A549 (cell line): ENCODE results near the gene CFI. TPM values are rescaled to one million over a fixed set of nuclear protein-coding genes. Genes with fewer than 3 reads are reported as not detected.

ENCODE experiments used
- ATAC-seq, 2 experiments: fragments of 200-7000 bp in 1 of 2; fragments of >200 bp in 1 of 2; cut with Nextera tagmentation in 1 of 2; cut with Tn5 transposase in 1 of 2; 3 replicates each; pipeline versions ENCODE4 v1.8.0 to v1.9.1; 2018 to 2020; ENCODE audit warnings: mild to moderate bottlenecking in 1 of 2, moderate library complexity in 1 of 2
- CTCF ChIA-PET: fragments of 300-600 bp; sonication (Branson Sonifier 250); formaldehyde crosslinking; extraction: SDS; loops from one replicate; lab custom pipeline; 2021; ENCODE audit warnings: antibody characterized with exemption, inconsistent platforms; lab: Yijun Ruan, JAX
- POLR2A ChIA-PET: fragments of 350-600 bp; formaldehyde crosslinking; extraction: SDS; loops from one replicate; lab custom pipeline; 2021; ENCODE audit warnings: antibody characterized with exemption, inconsistent platforms; lab: Yijun Ruan, JAX
- DNase-seq, 2 experiments: peaks; one replicate each; pipeline versions ENCODE4 v3.0.0 to v3.0.0-alpha.2; 2011 to 2016; ENCODE audit warnings: low read depth in 1 of 2, low spot score in 1 of 2
- FAIRE-seq: peaks from 2 replicates; lab custom pipeline; 2011; peaks lifted over from hg19 to GRCh38; lab: Jason Lieb, UNC
- H3K27ac ChIP-seq, 2 experiments: fragments of >200 bp; sonication (Bioruptor Twin); formaldehyde crosslinking; 3 replicates each; pipeline ENCODE4 v1.5.1; 2016 to 2017
- H3K4me1 ChIP-seq: fragments of >200 bp; sonication (Bioruptor Twin); formaldehyde crosslinking; 3 replicates; pipeline ENCODE4 v1.6.1; 2016
- H3K4me2 ChIP-seq: fragments of >200 bp; sonication (Bioruptor Twin); formaldehyde crosslinking; 3 replicates; pipeline ENCODE4 v1.6.1; 2016
- H3K4me3 ChIP-seq: fragments of >200 bp; sonication (Bioruptor Twin); formaldehyde crosslinking; 3 replicates; pipeline ENCODE4 v1.5.1; 2016
- H3K9me3 ChIP-seq: fragments of >200 bp; sonication (Bioruptor Twin); formaldehyde crosslinking; 3 replicates; pipeline ENCODE4 v1.6.1; 2016
- CHD2 ChIP-seq: fragments of 150-350 bp; IDR thresholded peaks from 2 replicates; pipeline ENCODE4 v1.6.1; 2014; ENCODE audit warnings: low read length; ENCODE audit not compliant: partially characterized antibody
- E2F6 ChIP-seq: IDR thresholded peaks from 2 replicates; pipeline ENCODE4 v1.6.1; 2012; ENCODE audit warnings: low read depth, borderline replicate concordance
- EHMT2 ChIP-seq: fragments of 200-600 bp; sonication (generic); IDR thresholded peaks from 2 replicates; pipeline ENCODE4 v1.6.1; 2016; ENCODE audit warnings: antibody characterized with exemption, low read depth, mild to moderate bottlenecking, moderate library complexity
- EP300 ChIP-seq, 2 experiments: fragments of >200 bp; sonication (Bioruptor Twin); formaldehyde crosslinking; IDR thresholded peaks; 2 replicates in 1 of 2; 3 replicates in 1 of 2; pipeline ENCODE4 v1.6.1; 2016 to 2017
- ESRRA ChIP-seq: fragments of 150-350 bp; IDR thresholded peaks from 2 replicates; pipeline ENCODE4 v1.6.1; 2014; ENCODE audit warnings: mild to moderate bottlenecking, low read length, borderline replicate concordance
- HOXB5 ChIP-seq: fragments of 250-450 bp; sonication (Bioruptor Pico); IDR thresholded peaks from 2 replicates; pipeline ENCODE4 v1.5.0; 2020; ENCODE audit warnings: mild to moderate bottlenecking, moderate library complexity
- JUN ChIP-seq, 2 experiments: fragments of >200 bp; sonication (Bioruptor Twin); formaldehyde crosslinking; IDR thresholded peaks; 2 replicates in 1 of 2; 3 replicates in 1 of 2; pipeline ENCODE4 v1.6.1; 2016 to 2017
- MYC ChIP-seq: IDR thresholded peaks from 2 replicates; pipeline ENCODE4 v1.6.1; 2012; ENCODE audit warnings: mild to moderate bottlenecking, inconsistent platforms, low read length, improper control_type of control experiment, borderline replicate concordance
- NPAS2 ChIP-seq: fragments of 250-450 bp; sonication (Bioruptor Pico); IDR thresholded peaks from 2 replicates; pipeline ENCODE4 v1.8.0; 2022; ENCODE audit warnings: mild to moderate bottlenecking, moderate library complexity, borderline replicate concordance
- NR3C1 ChIP-seq: fragments of >200 bp; sonication (Bioruptor Twin); formaldehyde crosslinking; IDR thresholded peaks from 3 replicates; pipeline ENCODE4 v1.6.1; 2017
- PHF8 ChIP-seq: fragments of 200-600 bp; sonication (generic); IDR thresholded peaks from 2 replicates; pipeline ENCODE4 v1.6.1; 2016; ENCODE audit warnings: low read depth, mild to moderate bottlenecking, antibody characterized with exemption, moderate library complexity, borderline replicate concordance
- POLR2A ChIP-seq: IDR thresholded peaks from 2 replicates; pipeline ENCODE4 v1.6.1; 2012; ENCODE audit warnings: mild to moderate bottlenecking, low read length
- TP53 ChIP-seq: fragments of 250-450 bp; sonication (Bioruptor Pico); IDR thresholded peaks from 2 replicates; pipeline ENCODE4 v1.5.0; 2021; ENCODE audit warnings: mild to moderate bottlenecking, moderate library complexity
- USF2 ChIP-seq: fragments of 450-650 bp; IDR thresholded peaks from 2 replicates; pipeline ENCODE4 v1.6.1; 2014; ENCODE audit warnings: antibody characterized with exemption
- WGBS: methylation state at CpG from one replicate; pipeline ENCODE4 v1.1.6; 2017; ENCODE audit errors: missing lambda C conversion rate; 5-methylcytosine and 5-hydroxymethylcytosine counted together
- polyA plus RNA-seq, 4 experiments: library from polyadenylated mRNA; depleted of rRNA in 3 of 4; stranded (reverse); fragments of >200 nt; fragmentation: RNase III in 1 of 4; extraction: RNeasy Plus Mini Kit Qiagen cat#74134 plus additional on column Dnase treatment in 1 of 4; gene quantifications; 2 replicates in 3 of 4; 3 replicates in 1 of 4; pipeline ENCODE4 v1.2.3, GENCODE V29; 2011 to 2017
- TF ChIP-seq, protein P1 (sequence below): IDR thresholded peaks from 2 replicates; pipeline ENCODE4 v1.6.1; 2012

Gene CFI
- polyA plus RNA-seq, 2 of the 4 experiments (the other 2 are of a cell fraction): 2.6 to 2.8 TPM

- Histone ChIP-seq H3K9me3 (no peaks in the 10 kb centered on the region), H3K4me2 (peak overlapping the region; percentile 73), H3K4me3 (peak overlapping the region; percentile 95), H3K27ac (peak overlapping the region; percentile 90 to 96; a peak in 4 of 6 replicates), H3K4me1 (peaks cover 11% of the 10 kb centered on the region; the same call in 2 of the 3 replicates)
- POLR2A ChIA-PET: interaction anchor here (0.7 kb wide), 1 partner anchor 114 kb away, joined by 3 read pairs; no protein-coding TSS in a partner anchor
- TF ChIP-seq CHD2 (no peak), EHMT2 (no peak), MYC (no peak), TP53 (CRISPR knock-in tag) (no peak)
- DNase-seq (no peak), FAIRE-seq (no peak), ATAC-seq (no peak)
- CTCF ChIA-PET: interaction anchor here (1.1 kb wide), 1 partner anchor 13 kb away, joined by 3 read pairs; no protein-coding TSS in a partner anchor
- WGBS: 14% methylated on average over 1 of the region's 1 CpG
Observed at GRCh38 chr4:109816894-109817293, 15.1 kb upstream of the CFI start.

- TF ChIP-seq NR3C1 (no peak), NPAS2 (CRISPR knock-in tag) (no peak), ESRRA (no peak), CHD2 (no peak)
- POLR2A ChIA-PET: interaction anchor here (1.2 kb wide), 1 partner anchor 256 kb away, joined by 3 read pairs; the partner anchor contains the start of gene MCUB
- Histone ChIP-seq H3K4me3 (peak overlapping the region; percentile 95), H3K9me3 (no peaks in the 10 kb centered on the region), H3K4me1 (peaks cover 11% of the 10 kb centered on the region; the same call in 2 of the 3 replicates), H3K4me2 (peak overlapping the region; percentile 73), H3K27ac (peak overlapping the region; percentile 90 to 96)
- no peak for DNase-seq
- FAIRE-seq: no peak
- ATAC-seq: peak in 1 of 2 experiments; percentile 11; a peak in 3 of 6 replicates
- 0% methylated on average over 14 of the region's 19 CpGs for WGBS
- CTCF ChIA-PET: no interaction called here
Observed at GRCh38 chr4:109816082-109816442, 14.3 kb upstream of the CFI start.

- Histone ChIP-seq H3K4me3 (peak within 1 kb of the TSS; percentile 95), H3K27ac (peak within 1 kb of the TSS; percentile 90 to 96), H3K4me2 (peak within 1 kb of the TSS; percentile 84), H3K9me3 (no peaks in the 10 kb centered on the region), H3K4me1 (peaks cover 11% of the 10 kb centered on the region; the same call in 2 of the 3 replicates)
- DNase-seq: peak; percentile 85 to 92
- peak; percentile 99 for ATAC-seq
- peak; percentile 18; the same call in 1 of the 2 replicates for TF ChIP-seq POLR2A
- peak; percentile 93 for TF ChIP-seq MYC
- TF ChIP-seq USF2: peak; percentile 55
- TF ChIP-seq E2F6: peak; percentile 61; the same call in 1 of the 2 replicates
- TF ChIP-seq, protein P1, sequence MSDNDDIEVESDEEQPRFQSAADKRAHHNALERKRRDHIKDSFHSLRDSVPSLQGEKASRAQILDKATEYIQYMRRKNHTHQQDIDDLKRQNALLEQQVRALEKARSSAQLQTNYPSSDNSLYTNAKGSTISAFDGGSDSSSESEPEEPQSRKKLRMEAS: peak; percentile 98
- TF ChIP-seq HOXB5 (CRISPR knock-in tag): no peak
- no peak for TF ChIP-seq EP300 (IDR thresholded peaks at IDR 0.05)
- peak; percentile 70; the same call in 1 of the 2 replicates for TF ChIP-seq PHF8
- TF ChIP-seq JUN (IDR thresholded peaks at IDR 0.05): peak; percentile 23 to 46; a peak in 1 of 5 replicates
- POLR2A ChIA-PET: interaction anchor here (0.7 to 1.2 kb wide), 4 partner anchors 112 to 382 kb away, joined by 3 to 5 read pairs (median 3); partner anchors contain the start of genes CASP6, MCUB and SEC24B
- no peak for FAIRE-seq
- CTCF ChIA-PET: interaction anchor here (1.0 kb wide), 1 partner anchor 11 kb away, joined by 4 read pairs; no protein-coding TSS in a partner anchor
- WGBS: 3% methylated on average over 39 of the region's 53 CpGs
Observed at GRCh38 chr4:109815151-109816081, 13.6 kb upstream of the CFI start, which contains the start of gene GAR1. GAR1 (plus strand) TSS chr4:109815762; CDS start chr4:109816165, 403 bp downstream.
